Measurements from ENCODE around the gene SHMT1.
A peak's percentile ranks its signal among the peaks of the same experiment; 100 is the strongest.
"Not testable (repeated sequence)": the region's sequence is repeated elsewhere in the genome, so short reads cannot be mapped to it uniquely, and the experiment has no call there.

The SHMT1 gene

DNA sequence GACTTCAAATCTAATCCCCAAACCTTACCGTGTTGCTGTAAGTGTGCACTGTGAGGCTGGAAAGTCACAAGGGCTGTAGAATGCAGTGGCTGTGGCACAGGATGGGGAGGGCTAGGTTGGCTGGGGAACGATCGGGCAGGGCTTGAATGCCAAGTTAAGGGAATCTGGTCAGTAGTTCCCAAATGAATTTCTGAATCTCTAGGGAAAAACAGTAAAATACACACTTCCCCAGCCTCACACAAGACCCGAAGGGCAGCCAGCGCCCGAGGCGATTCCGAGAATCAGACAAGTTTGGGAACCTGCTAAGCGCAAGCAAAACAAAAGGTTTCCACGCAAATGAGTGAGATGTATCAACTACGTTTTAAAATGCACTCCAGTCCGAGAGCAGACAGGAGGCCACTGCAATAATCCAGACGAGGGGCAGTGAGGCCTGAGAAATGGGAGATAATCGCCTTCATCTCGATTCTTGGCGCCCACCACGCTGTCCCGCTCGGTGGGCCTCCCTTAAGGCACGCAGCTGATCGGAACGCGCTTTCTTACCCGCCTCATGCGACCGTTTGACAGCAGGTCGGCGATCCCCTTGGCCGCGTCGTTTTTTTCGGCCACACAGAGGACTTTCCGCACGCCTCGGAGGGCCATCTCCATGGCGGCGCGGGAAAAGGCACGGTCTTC, 49.2 kb downstream of the SHMT1 start:
- peaks cover 91% of the 10 kb centered on the region for H3K79me2 ChIP-seq (ENCODE audit: insufficient read depth, low read length)
- no peaks in the 10 kb centered on the region for H3K9me3 ChIP-seq (ENCODE audit: insufficient read depth, low read length, severe bottlenecking)
- H3K27me3 ChIP-seq (ENCODE audit: insufficient read depth, low read length, poor library complexity), result no peaks in the 10 kb centered on the region
- peak overlapping the region; percentile 88 for H3K4me2 ChIP-seq (ENCODE audit: insufficient read depth, low read length)
- ATAC-seq (ENCODE audit: insufficient read depth, low read depth) (no peak; the same call in 1 of the 3 replicates), DNase-seq (peak; percentile 19)
- peak overlapping the region; percentile 87 for H2AFZ ChIP-seq (ENCODE audit: low read depth, low read length)
- H3K9ac ChIP-seq (ENCODE audit: low read depth, low read length), result peak overlapping the region; percentile 82
- peaks cover 71% of the 10 kb centered on the region for H3K4me1 ChIP-seq (ENCODE audit: insufficient read depth, low read length)
- peak overlapping the region; percentile 91 for H3K27ac ChIP-seq (ENCODE audit: low read length)
- peaks cover 69% of the 10 kb centered on the region for H4K20me1 ChIP-seq (ENCODE audit: insufficient read depth, low read length)
- peak overlapping the region; percentile 86 to 99 for H3K4me3 ChIP-seq (ENCODE audit: low read depth in 1 of 2, low read length in 2 of 2)
- peaks cover 77% of the 10 kb centered on the region for H3K36me3 ChIP-seq (ENCODE audit: insufficient read depth, low read length)
- TF ChIP-seq, protein P1, sequence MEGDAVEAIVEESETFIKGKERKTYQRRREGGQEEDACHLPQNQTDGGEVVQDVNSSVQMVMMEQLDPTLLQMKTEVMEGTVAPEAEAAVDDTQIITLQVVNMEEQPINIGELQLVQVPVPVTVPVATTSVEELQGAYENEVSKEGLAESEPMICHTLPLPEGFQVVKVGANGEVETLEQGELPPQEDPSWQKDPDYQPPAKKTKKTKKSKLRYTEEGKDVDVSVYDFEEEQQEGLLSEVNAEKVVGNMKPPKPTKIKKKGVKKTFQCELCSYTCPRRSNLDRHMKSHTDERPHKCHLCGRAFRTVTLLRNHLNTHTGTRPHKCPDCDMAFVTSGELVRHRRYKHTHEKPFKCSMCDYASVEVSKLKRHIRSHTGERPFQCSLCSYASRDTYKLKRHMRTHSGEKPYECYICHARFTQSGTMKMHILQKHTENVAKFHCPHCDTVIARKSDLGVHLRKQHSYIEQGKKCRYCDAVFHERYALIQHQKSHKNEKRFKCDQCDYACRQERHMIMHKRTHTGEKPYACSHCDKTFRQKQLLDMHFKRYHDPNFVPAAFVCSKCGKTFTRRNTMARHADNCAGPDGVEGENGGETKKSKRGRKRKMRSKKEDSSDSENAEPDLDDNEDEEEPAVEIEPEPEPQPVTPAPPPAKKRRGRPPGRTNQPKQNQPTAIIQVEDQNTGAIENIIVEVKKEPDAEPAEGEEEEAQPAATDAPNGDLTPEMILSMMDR (IDR thresholded peaks at IDR 0.05; ENCODE audit: borderline replicate concordance, extremely low read depth, low read length, poor library complexity, severe bottlenecking), result no peak
- no peak for TF ChIP-seq EZH2 (IDR thresholded peaks at IDR 0.05; ENCODE audit: borderline replicate concordance, low read depth, low read length, severe bottlenecking)

DNA sequence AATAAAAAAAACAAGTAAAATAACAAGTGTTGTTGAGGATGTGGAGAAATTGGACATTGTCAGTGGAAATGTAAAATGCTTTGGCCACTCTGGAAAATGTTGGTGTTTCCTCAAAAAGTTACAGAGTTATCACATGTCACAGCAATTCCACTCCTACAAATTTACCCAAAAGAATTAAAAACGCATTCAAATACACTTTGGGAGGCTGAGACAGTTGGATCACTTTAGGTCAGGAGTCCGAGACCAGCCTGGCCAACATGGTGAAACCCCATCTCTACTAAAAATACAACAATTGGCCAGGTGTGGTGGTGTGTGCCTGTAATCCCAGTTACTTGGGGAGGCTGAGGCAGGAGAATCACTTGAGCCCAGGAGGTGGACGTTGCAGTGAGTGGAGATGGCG, 54.1 kb downstream of the SHMT1 start:
- Histone ChIP-seq H3K79me2 (ENCODE audit: insufficient read depth, low read length) (peaks cover 61% of the 10 kb centered on the region), H3K4me3 (ENCODE audit: low read depth in 1 of 2, low read length in 2 of 2) (no peak overlapping the region), H2AFZ (ENCODE audit: low read depth, low read length) (no peak overlapping the region), H3K9me3 (ENCODE audit: insufficient read depth, low read length, severe bottlenecking) (no peaks in the 10 kb centered on the region), H3K27me3 (ENCODE audit: insufficient read depth, low read length, poor library complexity) (no peaks in the 10 kb centered on the region), H4K20me1 (ENCODE audit: insufficient read depth, low read length) (peaks cover 47% of the 10 kb centered on the region), H3K36me3 (ENCODE audit: insufficient read depth, low read length) (peaks cover 86% of the 10 kb centered on the region), H3K27ac (ENCODE audit: low read length) (no peak overlapping the region), H3K9ac (ENCODE audit: low read depth, low read length) (no peak overlapping the region), H3K4me2 (ENCODE audit: insufficient read depth, low read length) (no peak overlapping the region), H3K4me1 (ENCODE audit: insufficient read depth, low read length) (peaks cover 34% of the 10 kb centered on the region)
- TF ChIP-seq, protein P1 (IDR thresholded peaks at IDR 0.05; ENCODE audit: borderline replicate concordance, extremely low read depth, low read length, poor library complexity, severe bottlenecking), result no peak
- no peak for TF ChIP-seq EZH2 (IDR thresholded peaks at IDR 0.05; ENCODE audit: borderline replicate concordance, low read depth, low read length, severe bottlenecking)
- no peak for ATAC-seq (ENCODE audit: insufficient read depth, low read depth)
- DNase-seq, result no peak

DNA sequence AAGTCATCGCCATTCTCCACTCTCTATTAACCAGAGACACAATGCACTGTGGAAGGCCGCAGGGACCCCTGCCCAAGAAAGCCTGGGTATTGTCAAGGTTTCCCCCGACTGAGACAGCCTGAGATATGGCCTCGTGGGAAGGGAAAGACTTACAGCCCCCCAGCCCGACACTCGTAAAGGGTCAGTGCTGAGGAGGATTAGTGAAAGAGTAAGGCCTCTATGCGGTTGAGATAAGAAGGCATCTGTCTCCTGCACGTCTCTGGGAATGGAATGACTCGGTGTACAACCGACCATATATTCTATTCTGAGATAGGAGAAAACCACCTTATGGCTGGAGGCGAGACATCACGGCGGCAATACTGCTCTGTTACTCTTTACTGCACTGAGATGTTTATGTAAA, 60.1 kb downstream of the SHMT1 start:
- not testable (repeated sequence) for ATAC-seq (ENCODE audit: insufficient read depth, low read depth); H3K27me3 ChIP-seq (ENCODE audit: insufficient read depth, low read length, poor library complexity); H4K20me1 ChIP-seq (ENCODE audit: insufficient read depth, low read length); H3K9me3 ChIP-seq (ENCODE audit: insufficient read depth, low read length, severe bottlenecking); H3K4me3 ChIP-seq (ENCODE audit: low read depth in 1 of 2, low read length in 2 of 2); H3K79me2 ChIP-seq (ENCODE audit: insufficient read depth, low read length); H3K27ac ChIP-seq (ENCODE audit: low read length); H3K4me2 ChIP-seq (ENCODE audit: insufficient read depth, low read length); H2AFZ ChIP-seq (ENCODE audit: low read depth, low read length); DNase-seq; H3K9ac ChIP-seq (ENCODE audit: low read depth, low read length); H3K4me1 ChIP-seq (ENCODE audit: insufficient read depth, low read length)
- H3K36me3 ChIP-seq (ENCODE audit: insufficient read depth, low read length), result peaks cover 85% of the 10 kb centered on the region

DNA sequence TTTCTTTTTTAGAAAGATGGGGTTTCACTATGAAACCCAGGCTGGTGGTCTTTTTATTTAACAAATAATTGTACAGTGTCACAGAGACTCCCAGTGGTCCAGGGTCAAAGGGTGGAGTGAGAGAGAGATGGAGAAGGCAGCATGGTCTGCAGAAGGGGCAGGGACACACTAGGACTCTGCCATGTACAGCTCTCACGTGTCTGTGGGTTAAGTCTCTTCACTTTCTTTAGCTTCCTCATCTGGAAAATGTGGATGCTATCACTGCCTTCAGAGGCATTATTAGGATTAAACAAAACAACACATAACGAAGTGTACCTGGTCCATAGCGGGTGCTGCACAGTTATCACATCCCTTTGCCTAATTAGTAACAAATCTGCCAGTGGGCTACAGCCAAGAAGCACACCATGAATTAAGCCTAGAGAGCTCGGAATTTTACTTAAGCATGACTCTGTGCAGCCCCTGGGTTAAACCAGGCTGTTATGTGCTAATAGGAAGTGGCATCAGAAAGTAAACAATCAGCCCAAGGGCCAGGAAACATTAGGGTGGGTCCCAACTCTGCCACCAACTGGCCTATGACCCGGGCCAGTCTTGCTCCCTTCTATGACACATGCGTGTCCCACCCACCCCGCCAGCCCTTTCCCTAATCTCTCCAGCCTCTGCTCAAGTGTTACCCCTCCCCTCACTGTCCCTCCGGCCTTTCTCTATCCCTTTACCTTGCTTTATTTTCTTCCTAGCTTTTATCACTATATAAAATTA, 62.4 kb downstream of the SHMT1 start:
- ATAC-seq (ENCODE audit: insufficient read depth, low read depth) (no peak), DNase-seq (no peak)
- no peak overlapping the region for H2AFZ ChIP-seq (ENCODE audit: low read depth, low read length)
- H4K20me1 ChIP-seq (ENCODE audit: insufficient read depth, low read length), result no peaks in the 10 kb centered on the region
- H3K79me2 ChIP-seq (ENCODE audit: insufficient read depth, low read length), result no peaks in the 10 kb centered on the region
- H3K36me3 ChIP-seq (ENCODE audit: insufficient read depth, low read length), result peaks cover 77% of the 10 kb centered on the region
- H3K9me3 ChIP-seq (ENCODE audit: insufficient read depth, low read length, severe bottlenecking), result no peaks in the 10 kb centered on the region
- no peaks in the 10 kb centered on the region for H3K4me1 ChIP-seq (ENCODE audit: insufficient read depth, low read length)
- no peak overlapping the region for H3K9ac ChIP-seq (ENCODE audit: low read depth, low read length)
- no peak overlapping the region for H3K27ac ChIP-seq (ENCODE audit: low read length)
- H3K4me3 ChIP-seq (ENCODE audit: low read depth in 1 of 2, low read length in 2 of 2), result no peak overlapping the region
- no peak overlapping the region for H3K4me2 ChIP-seq (ENCODE audit: insufficient read depth, low read length)
- no peaks in the 10 kb centered on the region for H3K27me3 ChIP-seq (ENCODE audit: insufficient read depth, low read length, poor library complexity)
- TF ChIP-seq EZH2 (IDR thresholded peaks at IDR 0.05; ENCODE audit: borderline replicate concordance, low read depth, low read length, severe bottlenecking), result no peak
- TF ChIP-seq, protein P1 (IDR thresholded peaks at IDR 0.05; ENCODE audit: borderline replicate concordance, extremely low read depth, low read length, poor library complexity, severe bottlenecking), result no peak

DNA sequence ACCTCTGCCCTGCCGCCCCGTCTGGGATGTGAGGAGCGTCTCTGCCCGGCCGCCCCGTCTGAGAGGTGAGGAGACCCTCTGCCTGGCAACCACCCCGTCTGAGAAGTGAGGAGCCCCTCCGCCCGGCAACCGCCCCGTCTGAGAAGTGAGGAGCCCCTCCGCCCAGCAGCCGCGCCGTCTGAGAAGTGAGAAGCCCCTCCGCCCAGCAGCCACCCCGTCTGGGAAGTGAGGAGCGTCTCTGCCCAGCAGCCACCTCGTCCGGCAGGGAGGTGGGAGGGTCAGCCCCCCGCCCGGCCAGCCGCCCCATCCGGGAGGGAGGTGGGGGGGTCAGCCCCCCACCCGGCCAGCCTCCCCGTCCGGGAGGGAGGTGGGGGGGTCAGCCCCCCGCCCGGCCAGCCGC, 65.3 kb downstream of the SHMT1 start:
- peaks cover 78% of the 10 kb centered on the region for H3K36me3 ChIP-seq (ENCODE audit: insufficient read depth, low read length)
- H3K79me2 ChIP-seq (ENCODE audit: insufficient read depth, low read length); H3K27ac ChIP-seq (ENCODE audit: low read length); H3K9me3 ChIP-seq (ENCODE audit: insufficient read depth, low read length, severe bottlenecking); H3K4me3 ChIP-seq (ENCODE audit: low read depth in 1 of 2, low read length in 2 of 2); H3K4me1 ChIP-seq (ENCODE audit: insufficient read depth, low read length); DNase-seq; H3K4me2 ChIP-seq (ENCODE audit: insufficient read depth, low read length); H4K20me1 ChIP-seq (ENCODE audit: insufficient read depth, low read length); ATAC-seq (ENCODE audit: insufficient read depth, low read depth); H3K9ac ChIP-seq (ENCODE audit: low read depth, low read length); H2AFZ ChIP-seq (ENCODE audit: low read depth, low read length); H3K27me3 ChIP-seq (ENCODE audit: insufficient read depth, low read length, poor library complexity): not testable (repeated sequence)
